HCT116 (cell line): Measurements from ENCODE around the gene SET. TPM values are rescaled to one million over a fixed set of nuclear protein-coding genes. Genes with fewer than 3 reads are reported as not detected.

ENCODE experiments used
- ATAC-seq: fragments of 200-7000 bp; cut with Tn5 transposase; 2 replicates; pipeline ENCODE4 v1.9.1; 2020; ENCODE audit warnings: mild to moderate bottlenecking, moderate library complexity
- BruUV-seq: library from RNA; stranded (reverse); fragments of 400-500 nt; replicated peaks from 2 replicates; lab custom pipeline; 2021; lab: Mats Ljungman, UMichigan
- CTCF ChIA-PET: fragments of 300-600 bp; sonication (Branson Sonifier 250); formaldehyde crosslinking; loops from one replicate; lab custom pipeline; 2021; ENCODE audit warnings: antibody characterized with exemption; lab: Charles Lee
- POLR2A ChIA-PET: fragments of 300-600, 350-600 bp; sonication (Branson Sonifier 250); formaldehyde crosslinking; loops from one replicate; lab custom pipeline; 2021; ENCODE audit warnings: antibody characterized with exemption; lab: Charles Lee
- RAD21 ChIA-PET, 2 experiments: fragments of 300-600 bp; sonication (Branson Sonifier 250); formaldehyde crosslinking; loops; one replicate each; lab custom pipeline; 2023; ENCODE audit warnings: low total read pairs in 2 of 2; ENCODE audit not compliant: uncharacterized antibody in 2 of 2, unreplicated experiment in 2 of 2, low non-redundant PET in 1 of 2; lab: Charles Lee
- DNase-seq: peaks from one replicate; pipeline ENCODE4 v3.0.0-alpha.2; 2010; ENCODE audit warnings: low read depth, low spot score
- H2AFZ ChIP-seq: fragments of 200-600 bp; shearing (Covaris generic), sonication (generic); 2 replicates; pipeline ENCODE4 v1.6.1; 2017; ENCODE audit warnings: low read depth, mixed run types, mixed read lengths, antibody characterized with exemption, low read length; ENCODE audit not compliant: poor library complexity, severe bottlenecking
- H3K27ac ChIP-seq: 2 replicates; pipeline ENCODE4 v1.5.1; 2012; ENCODE audit warnings: low read depth, low read length
- H3K27me3 ChIP-seq: fragments of 200-600 bp; sonication (generic); 2 replicates; pipeline ENCODE4 v1.6.1; 2016; ENCODE audit warnings: mixed run types, low read length, mixed read lengths; ENCODE audit not compliant: insufficient read depth
- H3K36me3 ChIP-seq, 2 experiments: fragments of 200-500 bp in 1 of 2; fragments of 200-600 bp in 1 of 2; sonication (Bioruptor generic) in 1 of 2; sonication (generic) in 1 of 2; 2 replicates each; pipeline versions ENCODE4 v1.5.1 to v1.6.1; 2014 to 2016; ENCODE audit warnings: low read length in 2 of 2, inconsistent platforms in 1 of 2, mixed read lengths in 1 of 2, mixed run types in 1 of 2; ENCODE audit not compliant: insufficient read depth in 2 of 2, control insufficient read depth in 1 of 2
- H3K4me1 ChIP-seq, 2 experiments: fragments of 200-600 bp in 1 of 2; sonication (generic) in 1 of 2; 2 replicates each; pipeline versions ENCODE4 v1.5.1 to v1.6.1; 2012 to 2017; ENCODE audit warnings: low read length in 2 of 2, inconsistent platforms in 1 of 2, mild to moderate bottlenecking in 1 of 2, mixed read lengths in 1 of 2, mixed run types in 1 of 2, moderate library complexity in 1 of 2; ENCODE audit not compliant: insufficient read depth in 2 of 2, control insufficient read depth in 1 of 2
- H3K4me2 ChIP-seq: fragments of 200-600 bp; sonication (generic); 2 replicates; pipeline ENCODE4 v1.6.1; 2017; ENCODE audit warnings: mixed run types, low read length, mixed read lengths
- H3K4me3 ChIP-seq, 2 experiments: fragments of 200-600 bp in 1 of 2; sonication (generic) in 1 of 2; replicated peaks in 1 of 2; 2 replicates each; pipeline ENCODE4 v1.5.1; 2011 to 2016; ENCODE audit warnings: low read length in 2 of 2, control low read depth in 1 of 2, low read depth in 1 of 2, mild to moderate bottlenecking in 1 of 2, mixed read lengths in 1 of 2, mixed run types in 1 of 2
- H3K79me2 ChIP-seq: fragments of 200-600 bp; sonication (generic); 2 replicates; pipeline ENCODE4 v1.6.1; 2017; ENCODE audit warnings: mild to moderate bottlenecking, mixed run types, low read length, moderate library complexity, mixed read lengths; ENCODE audit not compliant: insufficient read depth
- H3K9ac ChIP-seq: fragments of 200-600 bp; sonication (generic); 2 replicates; pipeline ENCODE4 v1.6.1; 2016; ENCODE audit warnings: low read length, mixed read lengths
- H3K9me2 ChIP-seq: fragments of 200-600 bp; sonication (generic), shearing (Covaris generic); 2 replicates; pipeline ENCODE4 v1.6.1; 2017; ENCODE audit warnings: mixed run types, mild to moderate bottlenecking, moderate library complexity; ENCODE audit not compliant: insufficient read depth
- H3K9me3 ChIP-seq, 2 experiments: fragments of 200-500 bp in 1 of 2; fragments of 200-600 bp in 1 of 2; sonication (Bioruptor generic) in 1 of 2; sonication (generic) in 1 of 2; 2 replicates each; pipeline ENCODE4 v1.6.1; 2014 to 2017; ENCODE audit warnings: low read length in 2 of 2, mixed read lengths in 2 of 2, inconsistent platforms in 1 of 2, low read depth in 1 of 2, mild to moderate bottlenecking in 1 of 2, mixed run types in 1 of 2, moderate library complexity in 1 of 2; ENCODE audit not compliant: control insufficient read depth in 1 of 2, insufficient read depth in 1 of 2
- H4K20me1 ChIP-seq: fragments of 200-600 bp; sonication (generic), shearing (Covaris generic); 2 replicates; pipeline ENCODE4 v1.6.1; 2017; ENCODE audit warnings: mixed run types, mild to moderate bottlenecking, moderate library complexity; ENCODE audit not compliant: insufficient read depth
- CBX3 ChIP-seq: IDR thresholded peaks from 2 replicates; pipeline ENCODE4 v1.6.1; 2012; ENCODE audit warnings: low read depth
- EZH2 ChIP-seq: fragments of 200-600 bp; sonication (generic); IDR thresholded peaks from 2 replicates; pipeline ENCODE4 v1.6.1; 2017; ENCODE audit warnings: antibody characterized with exemption, mixed run types
- EZH2phosphoT487 ChIP-seq: fragments of 200-600 bp; IDR thresholded peaks from 2 replicates; pipeline ENCODE4 v1.6.1; 2018; ENCODE audit warnings: antibody characterized with exemption, borderline replicate concordance
- FOSL1 ChIP-seq: IDR thresholded peaks from 2 replicates; pipeline ENCODE4 v1.6.1; 2012; ENCODE audit warnings: low read depth
- JUND ChIP-seq: IDR thresholded peaks from 2 replicates; pipeline ENCODE4 v1.6.1; 2012
- RAD21 ChIP-seq: IDR thresholded peaks from 2 replicates; pipeline ENCODE4 v1.6.1; 2012; ENCODE audit warnings: low read depth, mild to moderate bottlenecking
- TCF7L2 ChIP-seq: IDR thresholded peaks from 2 replicates; pipeline ENCODE4 v1.7.0; 2011; ENCODE audit warnings: borderline replicate concordance, inconsistent platforms; ENCODE audit not compliant: insufficient read depth, insufficient read length; ENCODE audit errors: extremely low read depth
- YY1 ChIP-seq: IDR thresholded peaks from 2 replicates; pipeline ENCODE4 v1.6.1; 2011; ENCODE audit warnings: low read length, low read depth, moderate library complexity, mild to moderate bottlenecking; ENCODE audit not compliant: insufficient replicate concordance; ENCODE audit errors: extremely low read depth
- ZFX ChIP-seq: fragments of 450-650 bp; IDR thresholded peaks from 2 replicates; pipeline ENCODE4 v1.6.1; 2017
- ZNF274 ChIP-seq: fragments of 200-500 bp; sonication (Bioruptor generic); IDR thresholded peaks from 2 replicates; pipeline ENCODE4 v1.6.1; 2014; ENCODE audit warnings: mild to moderate bottlenecking, low read depth, low read length, inconsistent platforms
- intact Hi-C: fragments of 100-400 bp; cut with micrococcal nuclease; formaldehyde crosslinking; loops from 2 replicates; pipeline ENCODE4 v1.10.0; 2022
- total RNA-seq: library from RNA; stranded (reverse); gene quantifications from one replicate; pipeline ENCODE4 v1.2.1, GENCODE V29; 2021; ENCODE audit not compliant: unreplicated experiment
- TF ChIP-seq, protein P1 (sequence below): IDR thresholded peaks from 2 replicates; pipeline ENCODE4 v1.6.1; 2012
- TF ChIP-seq, protein P2 (sequence below): IDR thresholded peaks from 2 replicates; pipeline ENCODE4 v1.6.1; 2012
- TF ChIP-seq, protein P3 (sequence below): IDR thresholded peaks from 2 replicates; pipeline ENCODE4 v1.6.1; 2012; ENCODE audit warnings: low read depth
- TF ChIP-seq, protein P4 (sequence below): IDR thresholded peaks from 2 replicates; pipeline ENCODE4 v1.6.1; 2011; ENCODE audit warnings: mild to moderate bottlenecking, low read length, moderate library complexity; ENCODE audit not compliant: insufficient replicate concordance; ENCODE audit errors: extremely low read depth

Gene SET
- total RNA-seq, 1 experiment from 2014 or later: 595 TPM

DNA sequence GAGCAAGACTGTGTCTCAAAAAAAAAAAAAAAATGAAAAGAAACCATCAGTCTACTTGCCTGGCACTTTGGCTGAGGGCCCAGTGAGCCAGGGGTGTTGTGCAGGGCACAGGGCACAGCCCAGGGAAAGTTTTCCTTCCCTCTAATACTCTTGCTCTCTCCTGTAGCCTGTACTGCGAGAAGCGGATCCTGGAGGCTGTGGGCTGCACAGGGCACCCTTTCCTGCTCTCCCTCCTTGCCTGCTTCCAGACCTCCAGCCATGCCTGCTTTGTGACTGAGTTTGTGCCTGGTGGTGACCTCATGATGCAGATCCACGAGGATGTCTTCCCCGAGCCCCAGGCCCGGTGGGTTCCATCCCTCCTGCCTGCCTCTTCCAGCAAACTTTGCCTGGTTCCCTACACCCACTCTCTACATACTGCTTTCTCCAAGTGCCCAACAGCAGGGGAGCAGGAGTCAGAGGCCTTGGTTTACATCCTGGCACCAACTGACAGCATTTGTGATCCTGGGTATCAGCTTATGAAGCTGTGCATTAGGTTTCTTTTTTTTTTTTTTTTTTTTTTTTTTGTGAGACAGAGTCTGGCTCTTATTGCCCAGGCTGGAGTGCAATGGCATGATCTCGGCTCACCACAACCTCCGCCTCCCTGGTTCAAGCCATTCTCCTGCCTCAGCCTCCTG is 27.7 kb downstream of the SET start (continued):
- TF ChIP-seq EZH2: no peak
- no peak for TF ChIP-seq RAD21
- TF ChIP-seq ZNF274: no peak
- TF ChIP-seq, protein P1, sequence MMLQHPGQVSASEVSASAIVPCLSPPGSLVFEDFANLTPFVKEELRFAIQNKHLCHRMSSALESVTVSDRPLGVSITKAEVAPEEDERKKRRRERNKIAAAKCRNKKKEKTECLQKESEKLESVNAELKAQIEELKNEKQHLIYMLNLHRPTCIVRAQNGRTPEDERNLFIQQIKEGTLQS: no peak
- TF ChIP-seq, protein P2, sequence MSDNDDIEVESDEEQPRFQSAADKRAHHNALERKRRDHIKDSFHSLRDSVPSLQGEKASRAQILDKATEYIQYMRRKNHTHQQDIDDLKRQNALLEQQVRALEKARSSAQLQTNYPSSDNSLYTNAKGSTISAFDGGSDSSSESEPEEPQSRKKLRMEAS: no peak

DNA sequence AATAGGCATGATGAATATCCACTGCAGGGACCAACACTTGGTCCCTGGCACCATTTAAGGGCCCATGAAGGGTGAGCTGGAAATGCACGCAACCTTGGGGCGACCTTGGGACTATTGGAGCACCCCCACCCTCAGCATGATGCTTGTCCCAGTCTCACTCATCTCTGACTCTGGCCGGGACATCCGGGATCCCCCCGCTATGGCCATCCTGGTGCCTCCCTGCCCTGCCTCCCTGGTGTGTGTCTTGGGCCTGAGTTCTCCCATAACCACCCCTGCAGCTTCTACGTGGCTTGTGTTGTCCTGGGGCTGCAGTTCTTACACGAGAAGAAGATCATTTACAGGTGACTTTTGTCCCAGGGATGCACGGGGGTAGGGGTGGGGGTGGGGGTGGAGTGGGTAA is 29.0 kb downstream of the SET start:
- Histone ChIP-seq H3K27me3 (no peaks in the 10 kb centered on the region), H4K20me1 (no peaks in the 10 kb centered on the region), H3K4me1 (peaks cover 5 to 11% of the 10 kb centered on the region in 2 experiments), H3K36me3 (peaks cover 4 to 5% of the 10 kb centered on the region in 2 experiments; a peak in 3 of 4 replicates), H3K79me2 (peaks cover 2% of the 10 kb centered on the region; the same call in 1 of the 2 replicates), H3K9me2 (no peaks in the 10 kb centered on the region), H3K27ac (no peak overlapping the region), H3K4me3 (no peak overlapping the region), H3K9me3 (no peaks in the 10 kb centered on the region), H3K9ac (no peak overlapping the region), H2AFZ (no peak overlapping the region), H3K4me2 (no peak overlapping the region)
- BruUV-seq: no TSS peak
- DNase-seq (no peak), ATAC-seq (no peak)
- POLR2A ChIA-PET: no interaction called here
- RAD21 ChIA-PET: no interaction called here
- intact Hi-C loops: no loop called here
- CTCF ChIA-PET: no interaction called here
- TF ChIP-seq CBX3 (no peak), ZFX (no peak), EZH2phosphoT487 (no peak), TCF7L2 (no peak), JUND (no peak), ZNF274 (no peak), FOSL1 (no peak), YY1 (no peak)
- TF ChIP-seq, protein P1: no peak
- TF ChIP-seq, protein P3, sequence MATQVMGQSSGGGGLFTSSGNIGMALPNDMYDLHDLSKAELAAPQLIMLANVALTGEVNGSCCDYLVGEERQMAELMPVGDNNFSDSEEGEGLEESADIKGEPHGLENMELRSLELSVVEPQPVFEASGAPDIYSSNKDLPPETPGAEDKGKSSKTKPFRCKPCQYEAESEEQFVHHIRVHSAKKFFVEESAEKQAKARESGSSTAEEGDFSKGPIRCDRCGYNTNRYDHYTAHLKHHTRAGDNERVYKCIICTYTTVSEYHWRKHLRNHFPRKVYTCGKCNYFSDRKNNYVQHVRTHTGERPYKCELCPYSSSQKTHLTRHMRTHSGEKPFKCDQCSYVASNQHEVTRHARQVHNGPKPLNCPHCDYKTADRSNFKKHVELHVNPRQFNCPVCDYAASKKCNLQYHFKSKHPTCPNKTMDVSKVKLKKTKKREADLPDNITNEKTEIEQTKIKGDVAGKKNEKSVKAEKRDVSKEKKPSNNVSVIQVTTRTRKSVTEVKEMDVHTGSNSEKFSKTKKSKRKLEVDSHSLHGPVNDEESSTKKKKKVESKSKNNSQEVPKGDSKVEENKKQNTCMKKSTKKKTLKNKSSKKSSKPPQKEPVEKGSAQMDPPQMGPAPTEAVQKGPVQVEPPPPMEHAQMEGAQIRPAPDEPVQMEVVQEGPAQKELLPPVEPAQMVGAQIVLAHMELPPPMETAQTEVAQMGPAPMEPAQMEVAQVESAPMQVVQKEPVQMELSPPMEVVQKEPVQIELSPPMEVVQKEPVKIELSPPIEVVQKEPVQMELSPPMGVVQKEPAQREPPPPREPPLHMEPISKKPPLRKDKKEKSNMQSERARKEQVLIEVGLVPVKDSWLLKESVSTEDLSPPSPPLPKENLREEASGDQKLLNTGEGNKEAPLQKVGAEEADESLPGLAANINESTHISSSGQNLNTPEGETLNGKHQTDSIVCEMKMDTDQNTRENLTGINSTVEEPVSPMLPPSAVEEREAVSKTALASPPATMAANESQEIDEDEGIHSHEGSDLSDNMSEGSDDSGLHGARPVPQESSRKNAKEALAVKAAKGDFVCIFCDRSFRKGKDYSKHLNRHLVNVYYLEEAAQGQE: no peak
- TF ChIP-seq, protein P4, sequence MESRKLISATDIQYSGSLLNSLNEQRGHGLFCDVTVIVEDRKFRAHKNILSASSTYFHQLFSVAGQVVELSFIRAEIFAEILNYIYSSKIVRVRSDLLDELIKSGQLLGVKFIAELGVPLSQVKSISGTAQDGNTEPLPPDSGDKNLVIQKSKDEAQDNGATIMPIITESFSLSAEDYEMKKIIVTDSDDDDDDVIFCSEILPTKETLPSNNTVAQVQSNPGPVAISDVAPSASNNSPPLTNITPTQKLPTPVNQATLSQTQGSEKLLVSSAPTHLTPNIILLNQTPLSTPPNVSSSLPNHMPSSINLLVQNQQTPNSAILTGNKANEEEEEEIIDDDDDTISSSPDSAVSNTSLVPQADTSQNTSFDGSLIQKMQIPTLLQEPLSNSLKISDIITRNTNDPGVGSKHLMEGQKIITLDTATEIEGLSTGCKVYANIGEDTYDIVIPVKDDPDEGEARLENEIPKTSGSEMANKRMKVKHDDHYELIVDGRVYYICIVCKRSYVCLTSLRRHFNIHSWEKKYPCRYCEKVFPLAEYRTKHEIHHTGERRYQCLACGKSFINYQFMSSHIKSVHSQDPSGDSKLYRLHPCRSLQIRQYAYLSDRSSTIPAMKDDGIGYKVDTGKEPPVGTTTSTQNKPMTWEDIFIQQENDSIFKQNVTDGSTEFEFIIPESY: no peak
